Endothelial cell of umbilical vein (primary cell): ENCODE results near the gene LRRK1. TPM values are rescaled to one million over a fixed set of nuclear protein-coding genes. Genes with fewer than 3 reads are reported as not detected.

ENCODE experiments used
- BruUV-seq: library from RNA; stranded (reverse); fragments of 400-500 nt; replicated peaks from 2 replicates; lab custom pipeline; 2021; lab: Mats Ljungman, UMichigan
- CTCF ChIA-PET: fragments of 300-600, 350-600 bp; sonication (Branson Sonifier 250); formaldehyde crosslinking; loops from one replicate; lab custom pipeline; 2021; ENCODE audit warnings: antibody characterized with exemption, inconsistent platforms; lab: Charles Lee
- POLR2A ChIA-PET: fragments of 300-600, 350-600 bp; sonication (Branson Sonifier 250); formaldehyde crosslinking; loops from one replicate; lab custom pipeline; 2021; ENCODE audit warnings: antibody characterized with exemption, inconsistent platforms; lab: Charles Lee
- DNase-seq: peaks from one replicate; pipeline ENCODE4 v3.0.0-alpha.2; 2011; ENCODE audit warnings: low read depth, low spot score
- FAIRE-seq: peaks from 2 replicates; lab custom pipeline; 2011; peaks lifted over from hg19 to GRCh38; lab: Jason Lieb, UNC
- H2AFZ ChIP-seq: 2 replicates; pipeline ENCODE4 v1.6.0; 2012; ENCODE audit warnings: low read depth, low read length, control low read depth, inconsistent platforms
- H3K27ac ChIP-seq: 2 replicates; pipeline ENCODE4 v1.5.1; 2011; ENCODE audit warnings: low read depth, mild to moderate bottlenecking, control low read depth, low read length, moderate library complexity; ENCODE audit not compliant: insufficient read depth
- H3K27me3 ChIP-seq, 2 experiments: 2 replicates each; pipeline versions ENCODE4 v1.6.0 to v1.6.1; 2011; ENCODE audit warnings: low read length in 2 of 2, mixed read lengths in 1 of 2; ENCODE audit not compliant: control insufficient read depth in 2 of 2, insufficient read depth in 2 of 2
- H3K36me3 ChIP-seq, 2 experiments: 2 replicates in 1 of 2; 3 replicates in 1 of 2; pipeline ENCODE4 v1.5.1; 2011; ENCODE audit warnings: low read length in 2 of 2, mild to moderate bottlenecking in 1 of 2, moderate library complexity in 1 of 2; ENCODE audit not compliant: control insufficient read depth in 2 of 2, insufficient read depth in 2 of 2; ENCODE audit errors: extremely low read depth in 1 of 2
- H3K4me1 ChIP-seq: 3 replicates; pipeline ENCODE4 v1.5.1; 2011; ENCODE audit warnings: mild to moderate bottlenecking, low read length; ENCODE audit not compliant: control insufficient read depth, insufficient read depth; ENCODE audit errors: extremely low read depth
- H3K4me2 ChIP-seq: 2 replicates; pipeline ENCODE4 v1.6.1; 2011; ENCODE audit warnings: low read length, control low read depth, mixed read lengths; ENCODE audit not compliant: insufficient read depth
- H3K4me3 ChIP-seq, 3 experiments: fragments of 200-600 bp in 1 of 3; sonication (generic), shearing (Covaris generic) in 1 of 3; replicated peaks in 1 of 3; 2 replicates each; pipeline ENCODE4 v1.5.1; 2011 to 2016; ENCODE audit warnings: control low read depth in 3 of 3, low read length in 3 of 3, mild to moderate bottlenecking in 2 of 3, inconsistent platforms in 1 of 3, low read depth in 1 of 3, moderate library complexity in 1 of 3; ENCODE audit not compliant: insufficient read depth in 1 of 3
- H3K79me2 ChIP-seq: 2 replicates; pipeline ENCODE4 v1.6.0; 2012; ENCODE audit warnings: low read length, inconsistent platforms; ENCODE audit not compliant: control insufficient read depth, insufficient read depth
- H3K9ac ChIP-seq: replicated peaks from 2 replicates; pipeline ENCODE3; 2011; ENCODE audit warnings: low read length, control low read depth; ENCODE audit not compliant: insufficient read depth; ENCODE audit errors: extremely low read depth
- H3K9me1 ChIP-seq: replicated peaks from 3 replicates; pipeline ENCODE4 v1.6.0; 2011; ENCODE audit warnings: mild to moderate bottlenecking, low read length; ENCODE audit not compliant: control insufficient read depth, insufficient read depth; ENCODE audit errors: extremely low read depth
- H3K9me3 ChIP-seq: replicated peaks from 2 replicates; pipeline ENCODE4 v1.5.1; 2012; ENCODE audit warnings: low read length, inconsistent platforms; ENCODE audit not compliant: control insufficient read depth, insufficient read depth
- H4K20me1 ChIP-seq: replicated peaks from 2 replicates; pipeline ENCODE3; 2011; ENCODE audit warnings: mild to moderate bottlenecking, low read length; ENCODE audit not compliant: control insufficient read depth, insufficient read depth; ENCODE audit errors: extremely low read depth
- CTCF ChIP-seq, 2 donors: IDR thresholded peaks; 1 replicate in 1 of 2; 2 replicates in 1 of 2; pipeline ENCODE4 v1.5.1; 2011; ENCODE audit warnings: low read length in 2 of 2, mild to moderate bottlenecking in 2 of 2, moderate library complexity in 2 of 2, control low read depth in 1 of 2, inconsistent platforms in 1 of 2, low read depth in 1 of 2; ENCODE audit not compliant: insufficient read depth in 1 of 2; ENCODE audit errors: extremely low read depth in 1 of 2
- EZH2 ChIP-seq: IDR thresholded peaks from 2 replicates; pipeline ENCODE4 v1.6.1; 2012; ENCODE audit warnings: borderline replicate concordance, low read depth, mild to moderate bottlenecking, moderate library complexity, low read length, inconsistent platforms; ENCODE audit not compliant: severe bottlenecking
- FOS ChIP-seq: IDR thresholded peaks from 2 replicates; pipeline ENCODE4 v1.6.1; 2011; ENCODE audit warnings: mild to moderate bottlenecking, low read length, moderate library complexity, borderline replicate concordance; ENCODE audit not compliant: insufficient read depth
- GATA2 ChIP-seq: IDR thresholded peaks from 2 replicates; pipeline ENCODE4 v1.7.0; 2011; ENCODE audit warnings: low read depth, mild to moderate bottlenecking, moderate library complexity, mixed read lengths, low read length; ENCODE audit not compliant: insufficient read length, insufficient read depth
- JUN ChIP-seq: IDR thresholded peaks from 2 replicates; pipeline ENCODE4 v1.6.1; 2011; ENCODE audit warnings: borderline replicate concordance, low read depth; ENCODE audit not compliant: insufficient read length, insufficient read depth
- MAX ChIP-seq: IDR thresholded peaks from 2 replicates; pipeline ENCODE4 v1.6.1; 2011; ENCODE audit not compliant: insufficient read depth, insufficient read length
- MYC ChIP-seq: IDR thresholded peaks from one replicate; pipeline ENCODE4 v1.6.1; 2011; ENCODE audit warnings: mild to moderate bottlenecking, low read depth, low read length
- POLR2A ChIP-seq: IDR thresholded peaks from 2 replicates; pipeline ENCODE4 v1.6.1; 2012; ENCODE audit warnings: low read depth, mild to moderate bottlenecking, control low read depth, low read length
- POLR2AphosphoS5 ChIP-seq: IDR thresholded peaks from 2 replicates; pipeline ENCODE4 v1.6.1; 2012; ENCODE audit warnings: low read depth, mild to moderate bottlenecking, control low read depth, low read length, moderate library complexity; ENCODE audit not compliant: insufficient read depth
- dilution Hi-C: fragments of 300-500 bp; cut with MboI; formaldehyde crosslinking; loops from one replicate; pipeline ENCODE4 v1.15.0; 2019; ENCODE audit warnings: low sequenced_read_pairs; ENCODE audit not compliant: extremely low pct_ligation_motif_present
- intact Hi-C: fragments of 100-400 bp; cut with micrococcal nuclease; formaldehyde crosslinking; loops from one replicate; pipeline ENCODE4 v1.10.0; 2022
- polyA plus RNA-seq, 4 experiments: library from polyadenylated mRNA; depleted of rRNA in 3 of 4; stranded (reverse) in 3 of 4; unstranded in 1 of 4; fragments of >200 nt; gene quantifications; 2 replicates each; pipeline versions ENCODE4 v1.2.1 to v1.2.3, GENCODE V29; 2011 to 2012; ENCODE audit warnings: missing spikeins in 1 of 4
- total RNA-seq: library from RNA; stranded (reverse); gene quantifications from 2 replicates; pipeline ENCODE4 v1.2.3, GENCODE V29; 2021

LRRK1 gene
- total and polyA plus RNA-seq, 2 donors (not counting 3 experiments of a cell fraction or from before 2014, with no cell fraction given): 11.0 to 22.1 TPM

- Histone ChIP-seq H3K36me3 (no peaks in the 10 kb centered on the region), H3K27me3 (peaks cover 3 to 4% of the 10 kb centered on the region in 2 experiments), H3K27ac (no peak overlapping the region), H3K4me2 (no peak overlapping the region), H3K4me1 (peaks cover 22% of the 10 kb centered on the region), H3K9me1 (no peaks in the 10 kb centered on the region), H3K4me3 (no peak overlapping the region), H3K79me2 (no peaks in the 10 kb centered on the region), H4K20me1 (no peaks in the 10 kb centered on the region), H2AFZ (no peak overlapping the region), H3K9ac (no peak overlapping the region), H3K9me3 (no peaks in the 10 kb centered on the region)
- dilution Hi-C loops (no loop called here), intact Hi-C loops (no loop called here)
- no TSS peak for BruUV-seq
- no peak for FAIRE-seq
- ChIA-PET CTCF (interaction anchor here (1.0 to 2.5 kb wide), 3 partner anchors 13 to 123 kb away, joined by 4 to 8 read pairs (median 6); no protein-coding TSS in a partner anchor), POLR2A (no interaction called here)
- no peak for TF ChIP-seq POLR2AphosphoS5
- TF ChIP-seq GATA2: no peak
- TF ChIP-seq EZH2: no peak
- no peak for TF ChIP-seq POLR2A
- no peak for TF ChIP-seq JUN
- no peak for TF ChIP-seq CTCF (IDR thresholded peaks at IDR 0.05; ENCODE audit: extremely low read depth in 1 of 2, insufficient read depth in 1 of 2, low read depth in 1 of 2, low read length in 2 of 2)
- TF ChIP-seq MAX: no peak
- no peak for TF ChIP-seq MYC
- TF ChIP-seq FOS: no peak
- no peak for DNase-seq
Observed at GRCh38 chr15:100885811-100886210, 33.3 kb upstream of the LRRK1 start.
